ENCODE data around the gene THOC5.

DNA sequence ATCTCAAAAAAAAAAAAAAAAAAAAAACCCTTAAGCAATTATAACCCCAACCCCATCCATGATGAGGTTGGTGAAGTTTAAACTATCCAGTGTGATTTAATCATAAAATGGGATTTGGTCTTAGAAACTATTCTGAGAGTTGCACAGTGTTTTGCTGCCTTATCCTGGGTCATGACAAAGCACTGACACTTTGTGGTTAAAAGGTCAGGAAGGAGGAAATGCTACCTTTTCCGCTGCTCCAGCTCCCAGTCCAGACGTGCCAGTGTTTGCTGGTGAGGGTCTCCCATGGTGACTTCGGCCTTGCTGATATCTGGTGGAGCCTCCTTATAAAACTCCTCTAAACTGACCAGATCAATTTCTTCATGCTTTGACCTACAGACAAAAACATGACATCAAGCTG, 14.5 kb downstream of the THOC5 start:
- TF ChIP-seq, protein P1, sequence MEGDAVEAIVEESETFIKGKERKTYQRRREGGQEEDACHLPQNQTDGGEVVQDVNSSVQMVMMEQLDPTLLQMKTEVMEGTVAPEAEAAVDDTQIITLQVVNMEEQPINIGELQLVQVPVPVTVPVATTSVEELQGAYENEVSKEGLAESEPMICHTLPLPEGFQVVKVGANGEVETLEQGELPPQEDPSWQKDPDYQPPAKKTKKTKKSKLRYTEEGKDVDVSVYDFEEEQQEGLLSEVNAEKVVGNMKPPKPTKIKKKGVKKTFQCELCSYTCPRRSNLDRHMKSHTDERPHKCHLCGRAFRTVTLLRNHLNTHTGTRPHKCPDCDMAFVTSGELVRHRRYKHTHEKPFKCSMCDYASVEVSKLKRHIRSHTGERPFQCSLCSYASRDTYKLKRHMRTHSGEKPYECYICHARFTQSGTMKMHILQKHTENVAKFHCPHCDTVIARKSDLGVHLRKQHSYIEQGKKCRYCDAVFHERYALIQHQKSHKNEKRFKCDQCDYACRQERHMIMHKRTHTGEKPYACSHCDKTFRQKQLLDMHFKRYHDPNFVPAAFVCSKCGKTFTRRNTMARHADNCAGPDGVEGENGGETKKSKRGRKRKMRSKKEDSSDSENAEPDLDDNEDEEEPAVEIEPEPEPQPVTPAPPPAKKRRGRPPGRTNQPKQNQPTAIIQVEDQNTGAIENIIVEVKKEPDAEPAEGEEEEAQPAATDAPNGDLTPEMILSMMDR (IDR thresholded peaks at IDR 0.05), result no peak
- no peak for TF ChIP-seq POLR2A (IDR thresholded peaks at IDR 0.05)
